ENCODE data around the gene FAM222B.

FAM222B gene

GRCh38 chr17:28710861-28711722 is 131.5 kb downstream of the FAM222B start:
- DNase-seq = peak; percentile 79

- no peak for DNase-seq
Observed at GRCh38 chr17:28707339-28707720, 135.3 kb downstream of the FAM222B start.

- no peak for DNase-seq
Observed at GRCh38 chr17:28706471-28707338, 135.9 kb downstream of the FAM222B start.
